CD14-positive monocyte (primary cell): ENCODE measurements around the gene AOAH. TPM values are rescaled to one million over a fixed set of nuclear protein-coding genes. Genes with fewer than 3 reads are reported as not detected.

Source experiments
- DNase-seq, 3 donors: peaks; one replicate each; pipeline ENCODE4 v3.0.0-alpha.2; 2011 to 2022
- H2AFZ ChIP-seq: 2 replicates; pipeline ENCODE4 v1.6.0; 2012; ENCODE audit warnings: mild to moderate bottlenecking, low read depth, low read length, inconsistent platforms; ENCODE audit not compliant: insufficient read depth, poor library complexity, severe bottlenecking
- H3K27ac ChIP-seq, 2 donors: 1 replicate in 1 of 2; 2 replicates in 1 of 2; pipeline ENCODE4 v1.5.1; 2012 to 2013; ENCODE audit warnings: low read length in 2 of 2, control low read depth in 1 of 2, inconsistent platforms in 1 of 2, low read depth in 1 of 2, mild to moderate bottlenecking in 1 of 2
- H3K27me3 ChIP-seq, 2 donors: one replicate each; pipeline versions ENCODE4 v1.6.0 to v1.6.1; 2011 to 2013; ENCODE audit warnings: low read length in 2 of 2; ENCODE audit not compliant: control insufficient read depth in 2 of 2, insufficient read depth in 2 of 2
- H3K36me3 ChIP-seq, 2 donors: replicated peaks in 1 of 2; 1 replicate in 1 of 2; 2 replicates in 1 of 2; pipeline versions ENCODE4 v1.5.1 to v1.6.1; 2012 to 2013; ENCODE audit warnings: low read length in 2 of 2, control low read depth in 1 of 2, inconsistent platforms in 1 of 2, mild to moderate bottlenecking in 1 of 2; ENCODE audit not compliant: insufficient read depth in 2 of 2, control insufficient read depth in 1 of 2
- H3K4me1 ChIP-seq, 2 donors: 1 replicate in 1 of 2; 2 replicates in 1 of 2; pipeline versions ENCODE4 v1.5.1 to v1.6.1; 2012 to 2013; ENCODE audit warnings: low read length in 2 of 2, control low read depth in 1 of 2, inconsistent platforms in 1 of 2, mild to moderate bottlenecking in 1 of 2, moderate library complexity in 1 of 2; ENCODE audit not compliant: insufficient read depth in 2 of 2, control insufficient read depth in 1 of 2
- H3K4me2 ChIP-seq: replicated peaks from 2 replicates; pipeline ENCODE3; 2012; ENCODE audit warnings: low read length, moderate library complexity, mild to moderate bottlenecking; ENCODE audit not compliant: poor library complexity, severe bottlenecking; ENCODE audit errors: extremely low read depth
- H3K4me3 ChIP-seq, 3 experiments: fragments of 200-600 bp in 1 of 3; sonication (generic) in 1 of 3; replicated peaks in 1 of 3; 1 replicate in 2 of 3; 2 replicates in 1 of 3; pipeline ENCODE4 v1.5.1; 2011 to 2013; ENCODE audit warnings: low read length in 3 of 3, mild to moderate bottlenecking in 3 of 3, control low read depth in 2 of 3, low read depth in 2 of 3, inconsistent platforms in 1 of 3, moderate library complexity in 1 of 3
- H3K79me2 ChIP-seq: 2 replicates; pipeline ENCODE4 v1.6.0; 2012; ENCODE audit warnings: mild to moderate bottlenecking, control low read depth, inconsistent platforms, low read length, moderate library complexity; ENCODE audit not compliant: insufficient read depth
- H3K9ac ChIP-seq: 2 replicates; pipeline ENCODE4 v1.6.0; 2017; ENCODE audit warnings: low read length, mild to moderate bottlenecking; ENCODE audit not compliant: insufficient read depth, poor library complexity, severe bottlenecking
- H3K9me3 ChIP-seq, 2 donors: replicated peaks in 1 of 2; 1 replicate in 1 of 2; 2 replicates in 1 of 2; pipeline versions ENCODE4 v1.5.1 to v1.6.1; 2012 to 2013; ENCODE audit warnings: low read length in 2 of 2, control low read depth in 1 of 2; ENCODE audit not compliant: control insufficient read depth in 1 of 2, insufficient read depth in 1 of 2
- H4K20me1 ChIP-seq: 2 replicates; pipeline ENCODE4 v1.6.0; 2012; ENCODE audit warnings: mild to moderate bottlenecking, low read length, control low read depth, moderate library complexity; ENCODE audit not compliant: insufficient read depth
- H3K27ac Mint-ChIP-seq, 7 donors: one replicate each; pipeline ENCODE4 v1.8.0; 2020; ENCODE audit warnings: mild to moderate bottlenecking in 7 of 7, mixed read lengths in 7 of 7, moderate library complexity in 6 of 7, inconsistent platforms in 2 of 7
- H3K27me3 Mint-ChIP-seq, 3 donors: one replicate each; pipeline ENCODE4 v1.8.0; 2021 to 2022; ENCODE audit warnings: low read depth in 3 of 3, mild to moderate bottlenecking in 3 of 3, mixed read lengths in 3 of 3, moderate library complexity in 3 of 3, inconsistent platforms in 1 of 3
- H3K36me3 Mint-ChIP-seq, 2 donors: one replicate each; pipeline ENCODE4 v1.8.0; 2020; ENCODE audit warnings: mixed read lengths in 2 of 2, inconsistent platforms in 1 of 2, mild to moderate bottlenecking in 1 of 2
- H3K4me1 Mint-ChIP-seq: one replicate; pipeline ENCODE4 v1.8.0; 2020; ENCODE audit warnings: mild to moderate bottlenecking, mixed read lengths
- H3K4me3 Mint-ChIP-seq, 2 donors: one replicate each; pipeline ENCODE4 v1.8.0; 2020; ENCODE audit warnings: mild to moderate bottlenecking in 2 of 2, mixed read lengths in 2 of 2, moderate library complexity in 1 of 2
- H3K9me3 Mint-ChIP-seq, 7 donors: one replicate each; pipeline ENCODE4 v1.8.0; 2020 to 2022; ENCODE audit warnings: mixed read lengths in 7 of 7, mild to moderate bottlenecking in 6 of 7, moderate library complexity in 6 of 7, inconsistent platforms in 2 of 7
- WGBS: methylation state at CpG from one replicate; pipeline ENCODE4 v1.1.5; 2013; ENCODE audit warnings: missing lambda C conversion rate; ENCODE audit not compliant: insufficient coverage; 5-methylcytosine and 5-hydroxymethylcytosine counted together
- intact Hi-C, 2 donors: fragments of 100-400 bp; cut with micrococcal nuclease; formaldehyde crosslinking; loops; one replicate each; pipeline versions ENCODE4 v1.15.0 to v1.15.1; 2023
- polyA plus RNA-seq, 3 donors: library from polyadenylated mRNA; depleted of rRNA in 1 of 3; unstranded in 2 of 3; stranded (reverse) in 1 of 3; fragments of 300-500 nt in 2 of 3; fragments of >200 nt in 1 of 3; fragmentation: Illumina TruSeq in 2 of 3; gene quantifications; 1 replicate in 2 of 3; 2 replicates in 1 of 3; pipeline ENCODE4 v1.2.3, GENCODE V29; 2012 to 2021
- TF ChIP-seq, protein P1 (sequence below): fragments of 200-600 bp; IDR thresholded peaks from one replicate; pipeline ENCODE4 v1.8.0; 2022; ENCODE audit warnings: antibody characterized with exemption, mild to moderate bottlenecking

The AOAH gene
- polyA plus RNA-seq, 3 donors: 305 to 467 (median 349) TPM

DNA sequence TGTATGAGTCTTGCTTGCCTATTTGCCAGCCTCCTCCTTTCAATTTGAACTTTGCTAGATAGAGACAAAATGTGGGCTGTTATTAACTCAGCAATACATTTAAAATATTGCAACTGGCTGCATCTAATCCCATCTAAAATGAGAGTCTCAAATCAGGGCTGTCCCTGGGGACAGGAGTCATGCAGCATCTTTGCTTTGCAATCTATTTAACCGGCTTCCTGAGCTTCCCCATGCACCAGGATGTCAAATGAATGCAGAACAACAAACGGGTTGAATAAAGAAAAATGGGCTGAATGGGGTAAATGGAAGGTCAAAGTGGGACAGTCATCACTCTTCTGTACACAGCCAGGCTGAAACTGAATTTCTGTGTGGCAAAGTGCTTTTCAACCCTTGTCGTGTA lies 89.2 kb downstream of the AOAH start:
- intact Hi-C loops: no loop called here
- TF ChIP-seq, protein P1, sequence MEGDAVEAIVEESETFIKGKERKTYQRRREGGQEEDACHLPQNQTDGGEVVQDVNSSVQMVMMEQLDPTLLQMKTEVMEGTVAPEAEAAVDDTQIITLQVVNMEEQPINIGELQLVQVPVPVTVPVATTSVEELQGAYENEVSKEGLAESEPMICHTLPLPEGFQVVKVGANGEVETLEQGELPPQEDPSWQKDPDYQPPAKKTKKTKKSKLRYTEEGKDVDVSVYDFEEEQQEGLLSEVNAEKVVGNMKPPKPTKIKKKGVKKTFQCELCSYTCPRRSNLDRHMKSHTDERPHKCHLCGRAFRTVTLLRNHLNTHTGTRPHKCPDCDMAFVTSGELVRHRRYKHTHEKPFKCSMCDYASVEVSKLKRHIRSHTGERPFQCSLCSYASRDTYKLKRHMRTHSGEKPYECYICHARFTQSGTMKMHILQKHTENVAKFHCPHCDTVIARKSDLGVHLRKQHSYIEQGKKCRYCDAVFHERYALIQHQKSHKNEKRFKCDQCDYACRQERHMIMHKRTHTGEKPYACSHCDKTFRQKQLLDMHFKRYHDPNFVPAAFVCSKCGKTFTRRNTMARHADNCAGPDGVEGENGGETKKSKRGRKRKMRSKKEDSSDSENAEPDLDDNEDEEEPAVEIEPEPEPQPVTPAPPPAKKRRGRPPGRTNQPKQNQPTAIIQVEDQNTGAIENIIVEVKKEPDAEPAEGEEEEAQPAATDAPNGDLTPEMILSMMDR: no peak
- Histone ChIP-seq H3K27ac (no peak overlapping the region), H3K9ac (no peak overlapping the region), H3K4me3 (no peak overlapping the region), H2AFZ (no peak overlapping the region), H4K20me1 (peaks cover 100% of the 10 kb centered on the region), H3K27me3 (no peaks in the 10 kb centered on the region), H3K9me3 (no peaks in the 10 kb centered on the region), H3K4me2 (no peak overlapping the region), H3K4me1 (no peaks in the 10 kb centered on the region), H3K36me3 (peaks cover 99 to 100% of the 10 kb centered on the region in 2 donors), H3K79me2 (peaks cover 18% of the 10 kb centered on the region)
- Mint-ChIP-seq H3K4me1 (peaks cover 3% of the 10 kb centered on the region), H3K4me3 (no peak overlapping the region), H3K27me3 (no peaks in the 10 kb centered on the region), H3K27ac (no peak overlapping the region), H3K9me3 (no peaks in the 10 kb centered on the region), H3K36me3 (peaks cover 97 to 99% of the 10 kb centered on the region in 2 donors)
- no peak for DNase-seq
- WGBS: 92% methylated on average over 2 of the region's 3 CpGs

DNA sequence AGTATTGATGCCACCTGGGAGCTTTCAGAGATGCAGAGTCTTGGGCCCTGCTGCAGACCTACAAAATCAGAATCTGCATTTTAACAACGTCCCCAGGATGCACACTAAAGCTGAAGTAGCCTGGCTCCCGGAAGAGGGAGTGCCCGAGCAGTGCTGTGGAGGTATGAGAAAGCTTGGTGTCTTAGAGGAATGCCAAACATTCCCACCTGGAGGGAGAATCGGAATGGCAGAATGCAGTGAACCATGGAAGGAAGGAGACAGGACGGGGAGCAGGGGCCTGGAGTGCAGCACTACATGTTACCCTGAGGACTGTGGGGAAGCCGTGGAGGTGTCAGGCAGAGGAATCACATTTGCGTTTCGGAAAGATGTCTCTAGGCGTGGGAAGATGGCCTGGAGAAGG lies 90.9 kb downstream of the AOAH start:
- Mint-ChIP-seq H3K4me3 (no peak overlapping the region), H3K27ac (peak overlapping the region in 3 of 7 donors; percentile 10 to 72 (median 16)), H3K9me3 (no peaks in the 10 kb centered on the region), H3K36me3 (peaks cover 98 to 99% of the 10 kb centered on the region in 2 donors), H3K27me3 (no peaks in the 10 kb centered on the region), H3K4me1 (no peaks in the 10 kb centered on the region)
- no peak overlapping the region for H3K4me3 ChIP-seq
- no peaks in the 10 kb centered on the region for H3K4me1 ChIP-seq
- no peaks in the 10 kb centered on the region for H3K27me3 ChIP-seq
- H3K4me2 ChIP-seq: no peak overlapping the region
- H3K79me2 ChIP-seq: peaks cover 13% of the 10 kb centered on the region
- H2AFZ ChIP-seq: no peak overlapping the region
- H4K20me1 ChIP-seq: peaks cover 100% of the 10 kb centered on the region
- 90% methylated on average over 9 of the region's 9 CpGs for WGBS
- H3K9me3 ChIP-seq: no peaks in the 10 kb centered on the region
- TF ChIP-seq, protein P1: no peak
- no peak overlapping the region for H3K27ac ChIP-seq
- intact Hi-C loops: no loop called here
- no peak for DNase-seq
- H3K36me3 ChIP-seq: peaks cover 99 to 100% of the 10 kb centered on the region in 2 donors
- no peak overlapping the region for H3K9ac ChIP-seq
